ENCODE results near the gene LARP4B.
A peak's percentile ranks its signal among the peaks of the same experiment; 100 is the strongest.

The LARP4B gene

GRCh38 chr10:775245-776075 lies 156.0 kb downstream of the LARP4B start:
- H3K4me3 ChIP-seq (replicated peaks in 1 of 2; ENCODE audit: low read depth in 2 of 2, low read length in 2 of 2), result no peak overlapping the region
- peak; percentile 31 to 40 for DNase-seq (ENCODE audit: low read depth in 2 of 2)

GRCh38 chr10:774661-775244 lies 156.8 kb downstream of the LARP4B start:
- no peak for DNase-seq (ENCODE audit: low read depth in 2 of 2)
- TF ChIP-seq CTCF (IDR thresholded peaks at IDR 0.05; ENCODE audit: low read depth, low read length), result no peak
- no peak overlapping the region for H3K4me3 ChIP-seq (replicated peaks in 1 of 2; ENCODE audit: low read depth in 2 of 2, low read length in 2 of 2)

More at GRCh38 chr10:775245-776075, 156.0 kb downstream of the LARP4B start:
- no peak for TF ChIP-seq CTCF (IDR thresholded peaks at IDR 0.05; ENCODE audit: low read depth, low read length)

GRCh38 chr10:774223-774622 lies 157.3 kb downstream of the LARP4B start:
- no peak for TF ChIP-seq CTCF (IDR thresholded peaks at IDR 0.05; ENCODE audit: low read depth, low read length)
- H3K4me3 ChIP-seq (replicated peaks in 1 of 2; ENCODE audit: low read depth in 2 of 2, low read length in 2 of 2), result no peak overlapping the region
- DNase-seq (ENCODE audit: low read depth in 2 of 2), result no peak

- H3K4me3 ChIP-seq (replicated peaks in 1 of 2; ENCODE audit: low read depth in 2 of 2, low read length in 2 of 2), result no peak overlapping the region
- TF ChIP-seq CTCF (IDR thresholded peaks at IDR 0.05; ENCODE audit: low read depth, low read length), result no peak
- no peak for DNase-seq (ENCODE audit: low read depth in 2 of 2)
Observed at GRCh38 chr10:773562-774161, 157.8 kb downstream of the LARP4B start.

- TF ChIP-seq CTCF (IDR thresholded peaks at IDR 0.05; ENCODE audit: low read depth, low read length), result no peak
- no peak for DNase-seq (ENCODE audit: low read depth in 2 of 2)
- no peak overlapping the region for H3K4me3 ChIP-seq (replicated peaks in 1 of 2; ENCODE audit: low read depth in 2 of 2, low read length in 2 of 2)
Observed at GRCh38 chr10:772227-772637, 159.3 kb downstream of the LARP4B start.

- no peak for TF ChIP-seq CTCF (IDR thresholded peaks at IDR 0.05; ENCODE audit: low read depth, low read length)
- H3K4me3 ChIP-seq (replicated peaks in 1 of 2; ENCODE audit: low read depth in 2 of 2, low read length in 2 of 2), result no peak overlapping the region
Observed at GRCh38 chr10:771647-772046, 159.9 kb downstream of the LARP4B start.

More at GRCh38 chr10:771647-772046, 159.9 kb downstream of the LARP4B start:
- DNase-seq (ENCODE audit: low read depth in 2 of 2), result no peak

All from cardiac fibroblast (primary cell).